Keratinocyte (primary cell): Measurements from ENCODE around the gene MLX.

Experiments
- CTCF ChIP-seq, 3 experiments: IDR thresholded peaks in 1 of 3; conservative IDR thresholded peaks in 1 of 3; optimal IDR thresholded peaks in 1 of 3; 2 replicates in 2 of 3; 3 replicates in 1 of 3; pipeline versions ENCODE3 to v1.5.1; 2011; ENCODE audit warnings: low read length in 3 of 3, mild to moderate bottlenecking in 3 of 3, moderate library complexity in 2 of 3, control low read depth in 1 of 3, inconsistent platforms in 1 of 3; ENCODE audit not compliant: insufficient read depth in 2 of 3; ENCODE audit errors: extremely low read depth in 1 of 3
- EZH2 ChIP-seq: IDR thresholded peaks from one replicate; pipeline ENCODE4 v1.6.1; 2012; ENCODE audit warnings: inconsistent platforms, mild to moderate bottlenecking, low read length, moderate library complexity

GRCh38 chr17:42596386-42596785 lies 29.5 kb downstream of the MLX start:
- TF ChIP-seq EZH2: no peak
- TF ChIP-seq CTCF (optimal IDR thresholded peaks at IDR 0.05 in 1 of 3, IDR thresholded peaks at IDR 0.05 in 1 of 3, conservative IDR thresholded peaks at IDR 0.05 in 1 of 3; ENCODE audit: extremely low read depth in 1 of 3, insufficient read depth in 2 of 3, low read length in 3 of 3): no peak
